Transverse colon (tissue), 4 donors: ENCODE results near the gene NCF4. TPM values are rescaled to one million over a fixed set of nuclear protein-coding genes. Genes with fewer than 3 reads are reported as not detected.

Source experiments
- DNase-seq: peaks from one replicate; pipeline ENCODE4 v3.0.0-alpha.2; 2019
- H3K27ac ChIP-seq, 4 donors: fragments of 200-600 bp; sonication (generic); 2 replicates each; pipeline ENCODE4 v1.5.1; 2016 to 2018; ENCODE audit warnings: inconsistent platforms in 4 of 4
- H3K27me3 ChIP-seq: fragments of 200-600 bp; sonication (generic); 2 replicates; pipeline ENCODE4 v1.5.1; 2017; ENCODE audit warnings: inconsistent platforms
- H3K36me3 ChIP-seq, 4 donors: fragments of 200-600 bp; sonication (generic); 2 replicates each; pipeline ENCODE4 v1.5.1; 2017 to 2019; ENCODE audit warnings: inconsistent platforms in 4 of 4
- H3K4me1 ChIP-seq, 4 donors: fragments of 200-600 bp; sonication (generic); 2 replicates each; pipeline ENCODE4 v1.5.1; 2017 to 2020; ENCODE audit warnings: inconsistent platforms in 4 of 4
- H3K4me3 ChIP-seq, 4 donors: fragments of 200-600 bp; sonication (generic); 1 replicate in 1 of 4; 2 replicates in 3 of 4; pipeline versions ENCODE4 v1.5.1 to v1.6.1; 2017 to 2019; ENCODE audit warnings: inconsistent platforms in 4 of 4
- H3K9me3 ChIP-seq, 2 donors: fragments of 200-600 bp; sonication (generic); 2 replicates each; pipeline ENCODE4 v1.5.1; 2017 to 2019; ENCODE audit warnings: inconsistent platforms in 2 of 2
- EP300 ChIP-seq: sonication (generic); formaldehyde crosslinking; IDR thresholded peaks from one replicate; pipeline ENCODE4 v1.6.1; 2017; ENCODE audit warnings: antibody characterized with exemption, low read depth
- POLR2A ChIP-seq: fragments of 450-650 bp; IDR thresholded peaks from one replicate; pipeline ENCODE4 v1.6.1; 2016; ENCODE audit warnings: antibody characterized with exemption, mild to moderate bottlenecking, moderate library complexity
- POLR2AphosphoS5 ChIP-seq, 3 donors: sonication (generic); formaldehyde crosslinking; IDR thresholded peaks; one replicate each; pipeline ENCODE4 v1.6.1; 2016; ENCODE audit warnings: antibody characterized with exemption in 3 of 3
- WGBS, 2 donors: methylation state at CpG; one replicate each; pipeline ENCODE4 v1.1.5; 2018; ENCODE audit warnings: low coverage in 1 of 2; 5-methylcytosine and 5-hydroxymethylcytosine counted together
- in situ Hi-C, 4 donors: fragments of 200-750 bp; cut with MboI; loops; one replicate each; pipeline versions ENCODE4 v1.15.0 to v1.15.1; 2017; ENCODE audit warnings: low sequenced_read_pairs in 3 of 4, low pct_ligation_motif_present in 1 of 4, low pct_unique_long_range_greater_than_20kb in 1 of 4
- intact Hi-C: fragments of 100-400 bp; cut with DNase I; formaldehyde crosslinking; loops from one replicate; pipeline ENCODE4 v1.15.1; 2023; ENCODE audit warnings: low total_unique reads
- total RNA-seq, 4 donors: library from RNA; depleted of rRNA; stranded (reverse); fragments of >200 nt; gene quantifications; one replicate each; pipeline ENCODE4 v1.1.0, GENCODE V29; 2016
- TF ChIP-seq, protein P1 (sequence below), 5 experiments: fragments of 200-600 bp in 3 of 5; fragments of 450-650 bp in 2 of 5; sonication (generic) in 3 of 5; IDR thresholded peaks; 1 replicate in 2 of 5; 2 replicates in 3 of 5; pipeline ENCODE4 v1.5.1; 2016 to 2017; ENCODE audit warnings: antibody characterized with exemption in 5 of 5, inconsistent platforms in 3 of 5, mild to moderate bottlenecking in 2 of 5, moderate library complexity in 1 of 5

Gene NCF4
- 10 to 100 TPM in 3 of 4 donors, 1 to 10 TPM in 1; 9.4 to 98.7 (median 23.5) TPM for total RNA-seq

DNA sequence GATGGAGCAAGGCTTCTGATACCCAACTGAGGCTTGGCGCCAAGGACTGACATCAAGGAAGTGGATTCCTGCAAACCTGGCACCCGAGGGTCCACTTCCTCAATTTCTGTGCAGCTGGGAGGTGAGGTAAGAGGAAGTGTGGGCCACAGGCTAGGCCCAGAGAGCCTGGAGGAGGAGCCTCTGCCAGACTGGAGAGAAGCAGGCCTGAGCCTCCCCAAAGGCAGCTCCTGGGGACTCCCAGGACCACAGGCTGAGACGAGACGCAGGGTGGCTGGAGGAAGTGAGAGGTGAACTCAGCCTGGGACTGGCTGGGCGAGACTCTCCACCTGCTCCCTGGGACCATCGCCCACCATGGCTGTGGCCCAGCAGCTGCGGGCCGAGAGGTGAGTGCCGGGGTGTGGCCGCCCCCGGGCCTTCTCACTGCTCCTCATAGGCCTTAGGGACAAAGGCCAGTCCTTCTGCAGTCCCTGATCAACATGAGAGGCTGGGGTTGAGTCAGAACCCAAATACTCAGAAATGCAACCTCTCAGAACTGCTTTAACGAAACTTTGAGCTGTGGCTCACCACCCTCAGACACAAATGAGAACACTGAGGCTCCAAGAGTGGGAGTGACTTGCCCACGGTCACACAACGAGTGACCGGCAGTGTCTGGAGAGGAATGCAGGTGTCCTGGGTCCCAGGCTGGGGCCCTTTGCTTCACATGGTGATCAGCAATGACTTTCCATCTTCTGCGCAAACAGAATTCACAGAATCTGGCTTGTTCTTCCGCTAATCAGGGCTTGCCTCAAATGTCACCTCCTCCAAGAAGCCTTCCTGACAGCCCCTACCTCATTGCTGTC, at the start of gene NCF4:
TSS of gene NCF4 (plus strand) at position 186 of the 839 bp plus-strand sequence. CDS start at position 352, 166 bp downstream.
- 49 to 72% methylated on average over 2 to 15 of the region's 17 CpGs for WGBS, 2 donors
- H3K9me3 ChIP-seq: no peaks in the 10 kb centered on the region
- peak; percentile 77 for DNase-seq
- TF ChIP-seq POLR2A (peak; percentile 57), POLR2AphosphoS5 (IDR thresholded peaks at IDR 0.05) (peak in 2 of 3 donors; percentile 31 to 61), EP300 (no peak)
- TF ChIP-seq, protein P1, sequence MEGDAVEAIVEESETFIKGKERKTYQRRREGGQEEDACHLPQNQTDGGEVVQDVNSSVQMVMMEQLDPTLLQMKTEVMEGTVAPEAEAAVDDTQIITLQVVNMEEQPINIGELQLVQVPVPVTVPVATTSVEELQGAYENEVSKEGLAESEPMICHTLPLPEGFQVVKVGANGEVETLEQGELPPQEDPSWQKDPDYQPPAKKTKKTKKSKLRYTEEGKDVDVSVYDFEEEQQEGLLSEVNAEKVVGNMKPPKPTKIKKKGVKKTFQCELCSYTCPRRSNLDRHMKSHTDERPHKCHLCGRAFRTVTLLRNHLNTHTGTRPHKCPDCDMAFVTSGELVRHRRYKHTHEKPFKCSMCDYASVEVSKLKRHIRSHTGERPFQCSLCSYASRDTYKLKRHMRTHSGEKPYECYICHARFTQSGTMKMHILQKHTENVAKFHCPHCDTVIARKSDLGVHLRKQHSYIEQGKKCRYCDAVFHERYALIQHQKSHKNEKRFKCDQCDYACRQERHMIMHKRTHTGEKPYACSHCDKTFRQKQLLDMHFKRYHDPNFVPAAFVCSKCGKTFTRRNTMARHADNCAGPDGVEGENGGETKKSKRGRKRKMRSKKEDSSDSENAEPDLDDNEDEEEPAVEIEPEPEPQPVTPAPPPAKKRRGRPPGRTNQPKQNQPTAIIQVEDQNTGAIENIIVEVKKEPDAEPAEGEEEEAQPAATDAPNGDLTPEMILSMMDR (IDR thresholded peaks at IDR 0.05): no peak
- H3K27ac ChIP-seq: peak within 1 kb of the TSS; percentile 47 to 81 (median 74)
- H3K27me3 ChIP-seq: no peaks in the 10 kb centered on the region
- intact Hi-C loops (no loop called here), in situ Hi-C loops (loop anchor here in 2 of 4 donors (10.0 to 25.0 kb wide), 3 partner anchors 114 to 324 kb away; partner anchors contain the start of gene EIF3D (in 2 of the 2))
- peak within 1 kb of the TSS in 1 of 4 donors; percentile 28 for H3K4me3 ChIP-seq
- H3K36me3 ChIP-seq: no peaks in the 10 kb centered on the region
- peaks cover 0 to 4% (median 0%) of the 10 kb centered on the region in 4 donors for H3K4me1 ChIP-seq

DNA sequence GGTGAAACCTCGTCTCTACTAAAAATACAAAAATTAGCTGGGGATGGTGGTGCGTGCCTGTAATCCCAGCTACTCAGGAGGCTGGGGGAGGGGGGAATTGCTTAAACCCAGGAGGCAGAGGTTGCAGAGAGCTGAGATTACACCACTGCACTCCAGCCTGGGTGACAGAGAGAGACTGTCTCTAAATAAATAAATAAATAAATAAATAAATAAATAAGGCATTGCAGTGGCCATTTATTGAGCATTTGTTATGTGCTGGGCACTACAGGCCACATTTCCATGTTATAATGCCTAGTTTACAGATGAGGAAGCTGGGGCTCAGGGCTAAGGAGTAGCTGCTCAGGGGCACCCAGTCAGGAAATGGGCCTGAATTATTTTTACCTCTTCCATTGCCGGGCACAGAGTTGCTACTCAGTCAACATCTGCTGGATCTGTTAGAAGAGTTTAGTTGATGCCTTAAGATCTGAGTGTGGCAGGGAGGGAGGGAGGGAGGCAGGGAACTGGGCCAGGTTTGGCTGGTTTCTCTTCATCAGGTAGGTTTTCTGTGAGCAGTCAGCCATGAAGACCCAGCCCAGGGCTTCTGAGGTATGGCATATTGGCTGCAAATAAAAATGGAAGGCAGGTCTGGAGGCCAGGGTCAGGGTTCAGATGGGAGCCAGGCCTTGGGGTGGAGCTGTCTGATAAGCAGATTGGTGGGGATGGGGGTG, 49.6 kb upstream of the NCF4 start:
- 79 to 87% methylated on average over 2 to 3 of the region's 3 CpGs for WGBS, 2 donors
- TF ChIP-seq POLR2AphosphoS5 (IDR thresholded peaks at IDR 0.05) (no peak), EP300 (no peak), POLR2A (no peak)
- TF ChIP-seq, protein P1 (IDR thresholded peaks at IDR 0.05): no peak

DNA sequence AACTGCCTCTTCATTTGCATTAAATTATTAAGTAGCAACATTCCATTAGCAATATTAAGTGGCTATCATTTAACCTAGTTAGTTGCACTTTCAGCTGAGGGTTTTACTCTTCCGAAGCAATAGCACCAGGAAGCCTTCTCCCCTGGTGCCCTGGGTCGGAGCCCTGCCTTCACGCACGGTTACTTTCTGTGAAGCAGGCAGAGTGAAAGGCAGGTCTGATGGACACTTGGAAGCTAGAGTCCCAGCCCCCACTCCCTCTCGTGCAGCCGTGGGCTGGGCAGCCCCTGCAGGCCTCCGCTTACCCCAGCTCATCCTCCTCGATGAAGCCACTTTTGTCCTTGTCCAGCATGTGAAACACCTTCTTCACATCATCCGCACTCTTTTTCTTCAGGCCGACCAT, 46.0 kb upstream of the NCF4 start:
- Histone ChIP-seq H3K27me3 (peaks cover 65% of the 10 kb centered on the region), H3K4me3 (no peak overlapping the region), H3K36me3 (no peaks in the 10 kb centered on the region), H3K9me3 (no peaks in the 10 kb centered on the region), H3K4me1 (peaks cover 0 to 12% (median 11%) of the 10 kb centered on the region in 4 donors), H3K27ac (no peak overlapping the region)
- in situ Hi-C loops (no loop called here), intact Hi-C loops (no loop called here)
- TF ChIP-seq POLR2A: no peak
- no peak for TF ChIP-seq EP300
- no peak for DNase-seq
- WGBS, 2 donors: 68 to 75% methylated on average over 6 to 10 of the region's 10 CpGs

More for the DNA sequence above, 49.6 kb upstream of the NCF4 start:
- no peak overlapping the region for H3K27ac ChIP-seq
- in situ Hi-C loops (no loop called here), intact Hi-C loops (no loop called here)
- H3K4me1 ChIP-seq: peaks cover 0 to under 1% (median under 1%) of the 10 kb centered on the region in 4 donors
- H3K4me3 ChIP-seq: no peak overlapping the region
- no peaks in the 10 kb centered on the region for H3K9me3 ChIP-seq
- DNase-seq: no peak
- H3K27me3 ChIP-seq: peaks cover 33% of the 10 kb centered on the region
- H3K36me3 ChIP-seq: no peaks in the 10 kb centered on the region

DNA sequence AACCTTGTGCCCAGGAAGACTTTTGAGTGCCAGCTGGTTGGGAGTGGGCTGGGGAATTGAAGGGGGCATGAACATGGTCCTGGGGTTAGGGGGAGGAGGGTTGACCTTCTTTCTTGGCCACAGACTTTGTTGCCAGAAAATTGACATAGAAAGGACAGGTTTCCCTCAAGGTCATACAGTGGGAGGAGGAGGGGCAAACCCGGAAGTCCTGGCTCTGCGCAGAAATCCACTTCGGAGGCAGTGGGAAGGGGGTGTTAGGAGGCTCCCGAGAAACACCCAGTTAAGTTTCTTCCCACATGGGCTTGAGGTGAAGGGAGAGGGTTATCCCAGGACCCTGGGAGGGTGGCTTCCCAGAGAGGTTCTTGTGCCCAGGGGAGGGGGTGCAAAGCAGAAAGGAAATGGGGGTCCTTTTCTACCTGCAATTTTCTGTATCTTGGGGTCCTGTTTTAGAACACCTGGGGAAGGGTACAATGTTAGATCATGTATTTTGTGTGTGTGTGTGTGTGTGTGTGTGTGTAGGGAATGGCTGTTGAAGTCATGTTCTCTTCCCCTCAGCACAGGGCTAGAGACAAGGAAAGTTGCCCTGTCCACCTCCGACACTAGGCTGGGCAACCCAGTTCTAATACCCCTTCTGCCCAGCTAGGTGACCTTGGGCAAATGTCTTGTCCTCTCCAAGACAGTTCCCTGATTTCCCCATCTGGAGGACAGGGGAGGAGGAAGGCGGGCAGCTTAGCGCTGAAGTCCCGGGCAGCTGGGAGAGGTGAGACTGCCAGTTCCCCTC, 45.1 kb upstream of the NCF4 start:
- WGBS, 2 donors: 35% methylated on average over 8 of the region's 8 CpGs; no CpG with 5 or more reads in 1 of the 2 donors
- intact Hi-C loops: no loop called here

More for the DNA sequence above, 45.1 kb upstream of the NCF4 start:
- H3K9me3 ChIP-seq: no peaks in the 10 kb centered on the region
- TF ChIP-seq, protein P1 (IDR thresholded peaks at IDR 0.05): no peak
- TF ChIP-seq EP300 (no peak), POLR2A (no peak)
- no peaks in the 10 kb centered on the region for H3K36me3 ChIP-seq
- H3K4me3 ChIP-seq: no peak overlapping the region
- no peak overlapping the region for H3K27ac ChIP-seq
- peaks cover 0 to 12% (median 11%) of the 10 kb centered on the region in 4 donors for H3K4me1 ChIP-seq
- DNase-seq: no peak
- H3K27me3 ChIP-seq: peaks cover 69% of the 10 kb centered on the region
- in situ Hi-C loops: no loop called here
